ENCODE data around the gene MRGPRF.

MRGPRF gene

GRCh38 chr11:69012092-69013008 lies 696 bp downstream of the MRGPRF start:
- Histone ChIP-seq H3K36me3 (replicated peaks; ENCODE audit: low read depth, low read length) (no peaks in the 10 kb centered on the region), H3K4me3 (ENCODE audit: low read length) (no peak overlapping the region), H2AFZ (ENCODE audit: low read depth, low read length) (no peak overlapping the region), H3K27me3 (ENCODE audit: low read depth, low read length) (peaks cover 17% of the 10 kb centered on the region), H3K4me2 (ENCODE audit: low read length) (no peak overlapping the region), H3K4me1 (ENCODE audit: low read length) (no peaks in the 10 kb centered on the region), H3K79me2 (ENCODE audit: low read length) (no peaks in the 10 kb centered on the region), H3K9ac (ENCODE audit: low read length) (no peak overlapping the region), H3K9me3 (ENCODE audit: insufficient read depth, low read length) (no peaks in the 10 kb centered on the region), H3K27ac (ENCODE audit: low read length) (no peak overlapping the region), H4K20me1 (ENCODE audit: insufficient read depth, low read length) (no peaks in the 10 kb centered on the region)
- TF ChIP-seq EZH2phosphoT487 (IDR thresholded peaks at IDR 0.05; ENCODE audit: low read depth) (no peak), CTCF (IDR thresholded peaks at IDR 0.05; ENCODE audit: low read depth, low read length) (no peak)

- Histone ChIP-seq H2AFZ (ENCODE audit: low read depth, low read length) (no peak overlapping the region), H3K27ac (ENCODE audit: low read length) (no peak overlapping the region), H3K4me3 (ENCODE audit: low read length) (no peak overlapping the region), H3K9ac (ENCODE audit: low read length) (no peak overlapping the region), H3K27me3 (ENCODE audit: low read depth, low read length) (peaks cover 17% of the 10 kb centered on the region), H3K9me3 (ENCODE audit: insufficient read depth, low read length) (no peaks in the 10 kb centered on the region), H3K4me1 (ENCODE audit: low read length) (no peaks in the 10 kb centered on the region), H3K36me3 (replicated peaks; ENCODE audit: low read depth, low read length) (no peaks in the 10 kb centered on the region), H3K4me2 (ENCODE audit: low read length) (no peak overlapping the region), H4K20me1 (ENCODE audit: insufficient read depth, low read length) (no peaks in the 10 kb centered on the region), H3K79me2 (ENCODE audit: low read length) (no peaks in the 10 kb centered on the region)
- TF ChIP-seq CTCF (IDR thresholded peaks at IDR 0.05; ENCODE audit: low read depth, low read length) = no peak
- no peak for TF ChIP-seq EZH2phosphoT487 (IDR thresholded peaks at IDR 0.05; ENCODE audit: low read depth)
Measured at GRCh38 chr11:69011624-69012091, 1.4 kb downstream of the MRGPRF start.

- no peak overlapping the region for H3K9ac ChIP-seq (ENCODE audit: low read length)
- no peaks in the 10 kb centered on the region for H3K4me1 ChIP-seq (ENCODE audit: low read length)
- TF ChIP-seq CTCF (IDR thresholded peaks at IDR 0.05; ENCODE audit: low read depth, low read length) (no peak), EZH2phosphoT487 (IDR thresholded peaks at IDR 0.05; ENCODE audit: low read depth) (no peak)
- peak overlapping the region; percentile 20; the same call in 1 of the 2 replicates for H3K4me3 ChIP-seq (ENCODE audit: low read length)
- peaks cover 17% of the 10 kb centered on the region for H3K27me3 ChIP-seq (ENCODE audit: low read depth, low read length)
- H3K27ac ChIP-seq (ENCODE audit: low read length) = no peak overlapping the region
- H3K9me3 ChIP-seq (ENCODE audit: insufficient read depth, low read length) = no peaks in the 10 kb centered on the region
- no peaks in the 10 kb centered on the region for H4K20me1 ChIP-seq (ENCODE audit: insufficient read depth, low read length)
- no peak overlapping the region for H2AFZ ChIP-seq (ENCODE audit: low read depth, low read length)
- no peaks in the 10 kb centered on the region for H3K36me3 ChIP-seq (replicated peaks; ENCODE audit: low read depth, low read length)
- H3K4me2 ChIP-seq (ENCODE audit: low read length) = peak overlapping the region; percentile 35; the same call in 1 of the 2 replicates
- no peaks in the 10 kb centered on the region for H3K79me2 ChIP-seq (ENCODE audit: low read length)
Measured at GRCh38 chr11:69010964-69011623, 2.0 kb downstream of the MRGPRF start.

GRCh38 chr11:69010361-69010891 lies 2.6 kb downstream of the MRGPRF start:
- Histone ChIP-seq H3K4me2 (ENCODE audit: low read length) (0 out of 2 replicates have a peak overlapping the region, but pooled peaks have one; percentile 3), H3K9ac (ENCODE audit: low read length) (no peak overlapping the region), H3K27ac (ENCODE audit: low read length) (no peak overlapping the region), H3K79me2 (ENCODE audit: low read length) (no peaks in the 10 kb centered on the region), H2AFZ (ENCODE audit: low read depth, low read length) (no peak overlapping the region), H3K4me1 (ENCODE audit: low read length) (no peaks in the 10 kb centered on the region), H3K4me3 (ENCODE audit: low read length) (no peak overlapping the region), H3K27me3 (ENCODE audit: low read depth, low read length) (peaks cover 17% of the 10 kb centered on the region), H3K36me3 (replicated peaks; ENCODE audit: low read depth, low read length) (no peaks in the 10 kb centered on the region), H4K20me1 (ENCODE audit: insufficient read depth, low read length) (no peaks in the 10 kb centered on the region), H3K9me3 (ENCODE audit: insufficient read depth, low read length) (no peaks in the 10 kb centered on the region)
- TF ChIP-seq CTCF (IDR thresholded peaks at IDR 0.05; ENCODE audit: low read depth, low read length) = no peak
- no peak for TF ChIP-seq EZH2phosphoT487 (IDR thresholded peaks at IDR 0.05; ENCODE audit: low read depth)

Measured in OCI-LY3 (cell line).